ENCODE measurements around the gene ALDH3B2. TPM values are rescaled to one million over a fixed set of nuclear protein-coding genes. Genes with fewer than 3 reads are reported as not detected.

Gene ALDH3B2
- total RNA-seq, 2 experiments from 2014 or later = not detected

DNA sequence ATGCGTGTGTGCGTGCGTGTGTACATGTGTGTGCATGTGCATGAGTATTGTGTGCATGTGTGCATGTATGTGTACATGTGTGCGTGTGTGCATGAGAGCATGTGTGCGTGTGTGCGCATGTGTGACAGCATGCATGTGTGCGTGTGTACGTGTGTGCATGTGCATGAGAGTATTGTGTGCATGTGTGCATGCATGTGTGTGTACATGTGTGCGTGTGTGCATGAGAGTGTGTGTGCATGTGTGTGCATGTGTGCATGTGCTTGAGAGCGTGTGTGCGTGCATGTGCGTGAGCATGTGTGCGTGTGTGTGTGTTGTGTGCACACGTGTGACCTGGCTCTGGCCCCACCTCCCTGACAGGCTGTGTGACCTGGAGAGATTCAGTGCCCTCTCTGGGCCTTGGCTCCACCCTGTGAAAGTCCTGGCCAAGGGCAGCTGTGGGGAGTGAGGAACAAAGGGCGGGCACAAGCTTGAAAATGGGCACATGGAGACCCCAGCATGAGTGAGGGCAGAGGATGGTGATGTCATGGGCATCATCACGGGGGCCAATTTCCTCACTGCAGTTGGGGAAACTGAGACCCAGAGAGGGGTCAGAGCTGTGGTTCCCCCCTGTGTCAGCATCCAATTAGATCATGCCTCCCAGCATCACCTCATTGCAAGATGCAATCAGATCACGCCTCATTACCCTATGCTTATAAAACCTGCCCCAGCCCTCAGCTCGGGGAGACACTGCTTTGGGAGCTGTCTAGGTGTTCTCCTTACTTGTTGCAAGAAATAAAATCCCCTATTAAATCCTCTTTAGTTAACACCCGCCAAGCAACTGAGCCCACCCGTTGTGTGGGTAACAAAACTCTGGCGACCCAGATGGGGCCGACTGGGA is 24.6 kb downstream of the ALDH3B2 start:
- intact Hi-C loops (cut with DNase I, micrococcal nuclease) = loop anchor here in 1 of 2 experiments (10.0 kb wide), 1 partner anchor 295 kb away; the partner anchor contains the start of gene POLD4
- TF ChIP-seq, protein P1, sequence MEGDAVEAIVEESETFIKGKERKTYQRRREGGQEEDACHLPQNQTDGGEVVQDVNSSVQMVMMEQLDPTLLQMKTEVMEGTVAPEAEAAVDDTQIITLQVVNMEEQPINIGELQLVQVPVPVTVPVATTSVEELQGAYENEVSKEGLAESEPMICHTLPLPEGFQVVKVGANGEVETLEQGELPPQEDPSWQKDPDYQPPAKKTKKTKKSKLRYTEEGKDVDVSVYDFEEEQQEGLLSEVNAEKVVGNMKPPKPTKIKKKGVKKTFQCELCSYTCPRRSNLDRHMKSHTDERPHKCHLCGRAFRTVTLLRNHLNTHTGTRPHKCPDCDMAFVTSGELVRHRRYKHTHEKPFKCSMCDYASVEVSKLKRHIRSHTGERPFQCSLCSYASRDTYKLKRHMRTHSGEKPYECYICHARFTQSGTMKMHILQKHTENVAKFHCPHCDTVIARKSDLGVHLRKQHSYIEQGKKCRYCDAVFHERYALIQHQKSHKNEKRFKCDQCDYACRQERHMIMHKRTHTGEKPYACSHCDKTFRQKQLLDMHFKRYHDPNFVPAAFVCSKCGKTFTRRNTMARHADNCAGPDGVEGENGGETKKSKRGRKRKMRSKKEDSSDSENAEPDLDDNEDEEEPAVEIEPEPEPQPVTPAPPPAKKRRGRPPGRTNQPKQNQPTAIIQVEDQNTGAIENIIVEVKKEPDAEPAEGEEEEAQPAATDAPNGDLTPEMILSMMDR (IDR thresholded peaks at IDR 0.05) = no peak
- Mint-ChIP-seq H3K4me1 (ENCODE audit: low read depth) (peaks cover 32% of the 10 kb centered on the region), H3K27me3 (no peaks in the 10 kb centered on the region), H3K36me3 (ENCODE audit: low read depth) (peaks cover 4% of the 10 kb centered on the region), H3K27ac (peak overlapping the region; percentile 97), H3K9me3 (no peaks in the 10 kb centered on the region), H3K4me3 (peak overlapping the region; percentile 95)
- peak; percentile 10 for ATAC-seq (ENCODE audit: poor library complexity)
- Histone ChIP-seq H3K4me1 (ENCODE audit: insufficient read depth, low read length) (peaks cover 48% of the 10 kb centered on the region), H3K27ac (ENCODE audit: low read depth in 1 of 2, low read length in 2 of 2) (peak overlapping the region in 1 of 2 donors; percentile 35), H3K9me3 (ENCODE audit: control insufficient read depth in 1 of 2, insufficient read depth in 1 of 2, low read length in 2 of 2) (no peaks in the 10 kb centered on the region), H3K4me3 (ENCODE audit: low read length) (peak overlapping the region; percentile 60), H3K36me3 (ENCODE audit: insufficient read depth, low read length) (no peaks in the 10 kb centered on the region), H3K27me3 (ENCODE audit: control insufficient read depth in 1 of 2, insufficient read depth in 2 of 2, low read length in 2 of 2) (no peaks in the 10 kb centered on the region)
- POLR2A ChIA-PET = interaction anchor here (1.6 to 4.9 kb wide), 4 partner anchors 9 to 66 kb away, joined by 4 to 51 read pairs (median 10); partner anchors contain the start of gene NUDT8
- peak in 1 of 14 experiments; percentile 20 for DNase-seq
- CTCF ChIA-PET = interaction anchor here (1.5 to 2.7 kb wide), 3 partner anchors 9 to 21 kb away, joined by 5 to 9 read pairs (median 7); partner anchors contain the start of gene NUDT8

GRCh38 chr11:67648796-67649613 is 25.4 kb downstream of the ALDH3B2 start:
- Histone ChIP-seq H3K9me3 (ENCODE audit: control insufficient read depth in 1 of 2, insufficient read depth in 1 of 2, low read length in 2 of 2) (peaks cover 0 to 5% of the 10 kb centered on the region in 2 experiments), H3K4me3 (ENCODE audit: low read length) (no peak overlapping the region), H3K27ac (ENCODE audit: low read depth in 1 of 2, low read length in 2 of 2) (no peak overlapping the region), H3K4me1 (ENCODE audit: insufficient read depth, low read length) (peaks cover 48% of the 10 kb centered on the region), H3K36me3 (ENCODE audit: insufficient read depth, low read length) (no peaks in the 10 kb centered on the region), H3K27me3 (ENCODE audit: control insufficient read depth in 1 of 2, insufficient read depth in 2 of 2, low read length in 2 of 2) (no peaks in the 10 kb centered on the region)
- peak in 2 of 14 experiments; percentile 17 to 19 for DNase-seq
- Mint-ChIP-seq H3K27ac (no peak overlapping the region), H3K4me3 (peak overlapping the region; percentile 7), H3K36me3 (ENCODE audit: low read depth) (peaks cover 4% of the 10 kb centered on the region), H3K9me3 (no peaks in the 10 kb centered on the region), H3K27me3 (no peaks in the 10 kb centered on the region), H3K4me1 (ENCODE audit: low read depth) (peaks cover 32% of the 10 kb centered on the region)
- TF ChIP-seq, protein P1 (IDR thresholded peaks at IDR 0.05) = no peak
- ChIA-PET POLR2A (interaction anchor here (1.1 to 4.9 kb wide), 3 partner anchors 10 to 20 kb away, joined by 3 to 51 read pairs (median 7); partner anchors contain the start of gene NUDT8), CTCF (interaction anchor here (1.5 to 2.0 kb wide), 2 partner anchors 10 to 20 kb away, joined by 7 to 9 read pairs; partner anchors contain the start of gene NUDT8)
- ATAC-seq (ENCODE audit: poor library complexity) = no peak
- intact Hi-C loops (cut with DNase I, micrococcal nuclease) = loop anchor here in 1 of 2 experiments (1.0 kb wide), 1 partner anchor 19 kb away; no protein-coding TSS in a partner anchor
